ENCODE measurements around the gene HCK.

- no peak for TF ChIP-seq CTCF (IDR thresholded peaks at IDR 0.05)
- TF ChIP-seq POLR2A (IDR thresholded peaks at IDR 0.05) = no peak
Observed at GRCh38 chr20:32140603-32141002, 88.6 kb downstream of the HCK start.

Measured in esophagus squamous epithelium (tissue), 4 donors.